HEK293 (cell line): ENCODE data around the gene WDCP.

Source experiments
- CTCF ChIA-PET: fragments of 350-600 bp; formaldehyde crosslinking; extraction: SDS; loops from one replicate; lab custom pipeline; 2021; ENCODE audit warnings: antibody characterized with exemption; lab: Yijun Ruan, JAX
- POLR2A ChIA-PET: fragments of 300-600 bp; formaldehyde crosslinking; extraction: SDS; loops from one replicate; lab custom pipeline; 2020; ENCODE audit warnings: antibody characterized with exemption, inconsistent platforms; lab: Yijun Ruan, JAX
- H3K27ac ChIP-seq: fragments of 200-500 bp; sonication (Bioruptor generic); 2 replicates; pipeline ENCODE4 v1.5.1; 2014; ENCODE audit warnings: low read depth, low read length, control low read depth, inconsistent platforms; ENCODE audit errors: extremely low read depth
- H3K36me3 ChIP-seq, 2 experiments: fragments of 200-500 bp in 1 of 2; sonication (Bioruptor generic) in 1 of 2; 1 replicate in 1 of 2; 2 replicates in 1 of 2; pipeline ENCODE4 v1.5.1; 2014 to 2017; ENCODE audit warnings: inconsistent platforms in 2 of 2, low read length in 2 of 2; ENCODE audit not compliant: control insufficient read depth in 2 of 2, insufficient read depth in 1 of 2
- H3K4me1 ChIP-seq: fragments of 200-500 bp; sonication (Bioruptor generic); 2 replicates; pipeline ENCODE4 v1.5.1; 2014; ENCODE audit warnings: mild to moderate bottlenecking, low read length, inconsistent platforms; ENCODE audit not compliant: control insufficient read depth, insufficient read depth
- H3K4me3 ChIP-seq: 2 replicates; pipeline ENCODE4 v1.5.1; 2011; ENCODE audit warnings: low read depth, mild to moderate bottlenecking, control low read depth, low read length, moderate library complexity
- H3K9me3 ChIP-seq: fragments of 200-500 bp; sonication (Bioruptor generic); 2 replicates; pipeline ENCODE4 v1.5.1; 2014; ENCODE audit warnings: low read depth, low read length, inconsistent platforms; ENCODE audit not compliant: control insufficient read depth, insufficient read depth
- KLF16 ChIP-seq: fragments of 450-650 bp; formaldehyde crosslinking; IDR thresholded peaks from 2 replicates; pipeline ENCODE4 v1.5.1; 2017; ENCODE audit warnings: missing biosample characterization, missing genetic modification characterization
- KLF17 ChIP-seq: fragments of 450-650 bp; formaldehyde crosslinking; IDR thresholded peaks from 2 replicates; pipeline ENCODE4 v1.5.1; 2016; ENCODE audit warnings: missing biosample characterization, missing genetic modification characterization
- PRDM10 ChIP-seq: fragments of 450-650 bp; formaldehyde crosslinking; IDR thresholded peaks from 2 replicates; pipeline ENCODE4 v1.5.1; 2016; ENCODE audit warnings: missing biosample characterization, missing genetic modification characterization
- PRDM6 ChIP-seq: fragments of 450-650 bp; formaldehyde crosslinking; IDR thresholded peaks from 2 replicates; pipeline ENCODE4 v1.5.1; 2017; ENCODE audit warnings: missing biosample characterization, missing genetic modification characterization
- WT1 ChIP-seq: fragments of 450-650 bp; formaldehyde crosslinking; IDR thresholded peaks from 2 replicates; pipeline ENCODE4 v1.5.1; 2016; ENCODE audit warnings: missing biosample characterization, missing genetic modification characterization
- ZBTB20 ChIP-seq: fragments of 450-650 bp; formaldehyde crosslinking; IDR thresholded peaks from 2 replicates; pipeline ENCODE4 v1.5.1; 2016; ENCODE audit warnings: missing biosample characterization, missing genetic modification characterization
- ZBTB21 ChIP-seq: fragments of 450-650 bp; formaldehyde crosslinking; IDR thresholded peaks from 2 replicates; pipeline ENCODE4 v1.5.1; 2017; ENCODE audit warnings: missing biosample characterization, missing genetic modification characterization
- ZBTB26 ChIP-seq: fragments of 450-650 bp; formaldehyde crosslinking; optimal IDR thresholded peaks from 2 replicates; pipeline ENCODE3; 2016; ENCODE audit warnings: missing biosample characterization, mild to moderate bottlenecking, missing genetic modification characterization
- ZFHX2 ChIP-seq: fragments of 450-650 bp; formaldehyde crosslinking; conservative IDR thresholded peaks from 2 replicates; pipeline ENCODE4 v1.5.1; 2016; ENCODE audit warnings: missing biosample characterization, missing genetic modification characterization
- ZFP3 ChIP-seq: fragments of 450-650 bp; formaldehyde crosslinking; IDR thresholded peaks from 2 replicates; pipeline ENCODE4 v1.5.1; 2016; ENCODE audit warnings: low read depth, missing biosample characterization, missing genetic modification characterization
- ZNF157 ChIP-seq: fragments of 450-650 bp; formaldehyde crosslinking; IDR thresholded peaks from 2 replicates; pipeline ENCODE4 v1.5.1; 2016; ENCODE audit warnings: missing biosample characterization, missing genetic modification characterization
- ZNF311 ChIP-seq: fragments of 450-650 bp; formaldehyde crosslinking; IDR thresholded peaks from 2 replicates; pipeline ENCODE4 v1.5.1; 2017; ENCODE audit warnings: missing biosample characterization, missing genetic modification characterization, borderline replicate concordance
- ZNF510 ChIP-seq: fragments of 450-650 bp; formaldehyde crosslinking; IDR thresholded peaks from 2 replicates; pipeline ENCODE4 v1.5.1; 2018; ENCODE audit warnings: mild to moderate bottlenecking, missing genetic modification characterization, missing biosample characterization; ENCODE audit not compliant: insufficient replicate concordance
- ZNF580 ChIP-seq: fragments of 450-650 bp; formaldehyde crosslinking; IDR thresholded peaks from 2 replicates; pipeline ENCODE4 v1.5.1; 2016; ENCODE audit warnings: missing biosample characterization, missing genetic modification characterization
- TF ChIP-seq, protein P1 (sequence below): fragments of 450-650 bp; formaldehyde crosslinking; IDR thresholded peaks from 2 replicates; pipeline ENCODE4 v1.5.1; 2017; ENCODE audit warnings: missing biosample characterization, mild to moderate bottlenecking, missing genetic modification characterization, moderate library complexity
- TF ChIP-seq, protein P2 (sequence below): fragments of 450-650 bp; formaldehyde crosslinking; IDR thresholded peaks from 2 replicates; pipeline ENCODE4 v1.5.1; 2017; ENCODE audit warnings: missing biosample characterization, missing genetic modification characterization
- TF ChIP-seq, protein P3 (sequence below): fragments of 450-650 bp; formaldehyde crosslinking; IDR thresholded peaks from 2 replicates; pipeline ENCODE4 v1.5.1; 2016; ENCODE audit warnings: missing biosample characterization, missing genetic modification characterization
- TF ChIP-seq, protein P4 (sequence below): fragments of 450-650 bp; formaldehyde crosslinking; IDR thresholded peaks from 2 replicates; pipeline ENCODE4 v1.5.1; 2016; ENCODE audit warnings: missing biosample characterization, missing genetic modification characterization

The WDCP gene

DNA sequence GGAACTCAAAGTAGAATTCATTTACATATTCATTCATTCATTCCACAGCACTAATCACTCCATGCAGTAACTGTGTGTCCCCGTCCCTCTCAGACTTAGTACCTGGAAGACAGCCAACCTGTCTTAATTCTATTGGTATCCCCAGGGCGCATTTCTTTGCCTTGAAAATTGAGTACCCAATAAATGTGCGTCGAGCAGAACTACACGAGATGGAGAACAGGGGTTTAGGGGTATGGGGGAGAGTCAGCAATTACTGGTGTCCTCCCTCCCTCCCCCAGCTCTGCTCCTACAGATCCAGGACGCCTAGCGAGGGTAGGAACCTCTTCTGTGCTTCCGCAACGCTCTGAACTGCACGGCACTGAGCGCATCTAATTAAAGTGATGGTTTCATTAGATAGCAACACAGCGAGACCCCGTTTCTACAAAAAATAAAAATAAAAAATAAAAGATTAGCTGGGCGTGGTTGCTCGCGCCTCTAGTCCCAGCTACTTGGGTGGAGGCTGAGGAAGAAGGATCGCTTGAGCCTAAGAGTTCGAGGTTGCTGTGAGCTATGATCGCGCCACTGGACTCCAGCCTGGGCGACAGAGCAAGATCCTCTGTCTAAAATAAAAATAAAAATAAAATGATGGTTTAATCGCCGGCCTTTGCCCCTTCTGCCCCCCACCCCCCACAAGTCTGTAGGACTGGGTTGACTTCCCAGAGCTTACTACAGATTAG lies 1.7 kb upstream of the WDCP start:
- H3K27ac ChIP-seq, result no peak overlapping the region
- H3K4me3 ChIP-seq, result peak overlapping the region; percentile 79
- peaks cover 9% of the 10 kb centered on the region; the same call in 1 of the 2 replicates for H3K4me1 ChIP-seq
- ChIA-PET CTCF (interaction anchor here (0.5 to 2.0 kb wide), 2 partner anchors 13 to 46 kb away, joined by 3 to 6 read pairs; no protein-coding TSS in a partner anchor), POLR2A (interaction anchor here (0.8 to 3.6 kb wide), 4 partner anchors 9 to 122 kb away, joined by 4 to 20 read pairs (median 6); partner anchors contain the start of genes ATAD2B and SF3B6)
- no peaks in the 10 kb centered on the region for H3K9me3 ChIP-seq
- peaks cover 0 to 3% of the 10 kb centered on the region in 2 experiments; a peak in 1 of 3 replicates for H3K36me3 ChIP-seq
- TF ChIP-seq KLF16 (tag by site-specific recombination) (no peak), ZBTB26 (tag by site-specific recombination) (no peak), ZBTB20 (peak; percentile 20; the same call in 1 of the 2 replicates), PRDM10 (0 out of 2 replicates have a peak, but pooled peaks have one; percentile 24), ZNF311 (tag by site-specific recombination) (no peak), ZFP3 (tag by site-specific recombination) (no peak), KLF17 (tag by site-specific recombination) (no peak), ZNF510 (tag by site-specific recombination) (no peak), ZNF580 (tag by site-specific recombination) (no peak), ZFHX2 (tag by site-specific recombination) (no peak), PRDM6 (tag by site-specific recombination) (no peak), WT1 (tag by site-specific recombination) (no peak), ZBTB21 (tag by site-specific recombination) (no peak), ZNF157 (tag by site-specific recombination) (no peak)
- TF ChIP-seq, protein P1, sequence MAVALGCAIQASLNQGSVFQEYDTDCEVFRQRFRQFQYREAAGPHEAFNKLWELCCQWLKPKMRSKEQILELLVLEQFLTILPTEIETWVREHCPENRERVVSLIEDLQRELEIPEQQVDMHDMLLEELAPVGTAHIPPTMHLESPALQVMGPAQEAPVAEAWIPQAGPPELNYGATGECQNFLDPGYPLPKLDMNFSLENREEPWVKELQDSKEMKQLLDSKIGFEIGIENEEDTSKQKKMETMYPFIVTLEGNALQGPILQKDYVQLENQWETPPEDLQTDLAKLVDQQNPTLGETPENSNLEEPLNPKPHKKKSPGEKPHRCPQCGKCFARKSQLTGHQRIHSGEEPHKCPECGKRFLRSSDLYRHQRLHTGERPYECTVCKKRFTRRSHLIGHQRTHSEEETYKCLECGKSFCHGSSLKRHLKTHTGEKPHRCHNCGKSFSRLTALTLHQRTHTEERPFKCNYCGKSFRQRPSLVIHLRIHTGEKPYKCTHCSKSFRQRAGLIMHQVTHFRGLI, result no peak
- TF ChIP-seq, protein P2, sequence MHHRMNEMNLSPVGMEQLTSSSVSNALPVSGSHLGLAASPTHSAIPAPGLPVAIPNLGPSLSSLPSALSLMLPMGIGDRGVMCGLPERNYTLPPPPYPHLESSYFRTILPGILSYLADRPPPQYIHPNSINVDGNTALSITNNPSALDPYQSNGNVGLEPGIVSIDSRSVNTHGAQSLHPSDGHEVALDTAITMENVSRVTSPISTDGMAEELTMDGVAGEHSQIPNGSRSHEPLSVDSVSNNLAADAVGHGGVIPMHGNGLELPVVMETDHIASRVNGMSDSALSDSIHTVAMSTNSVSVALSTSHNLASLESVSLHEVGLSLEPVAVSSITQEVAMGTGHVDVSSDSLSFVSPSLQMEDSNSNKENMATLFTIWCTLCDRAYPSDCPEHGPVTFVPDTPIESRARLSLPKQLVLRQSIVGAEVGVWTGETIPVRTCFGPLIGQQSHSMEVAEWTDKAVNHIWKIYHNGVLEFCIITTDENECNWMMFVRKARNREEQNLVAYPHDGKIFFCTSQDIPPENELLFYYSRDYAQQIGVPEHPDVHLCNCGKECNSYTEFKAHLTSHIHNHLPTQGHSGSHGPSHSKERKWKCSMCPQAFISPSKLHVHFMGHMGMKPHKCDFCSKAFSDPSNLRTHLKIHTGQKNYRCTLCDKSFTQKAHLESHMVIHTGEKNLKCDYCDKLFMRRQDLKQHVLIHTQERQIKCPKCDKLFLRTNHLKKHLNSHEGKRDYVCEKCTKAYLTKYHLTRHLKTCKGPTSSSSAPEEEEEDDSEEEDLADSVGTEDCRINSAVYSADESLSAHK (tag by site-specific recombination), result no peak
- TF ChIP-seq, protein P3, sequence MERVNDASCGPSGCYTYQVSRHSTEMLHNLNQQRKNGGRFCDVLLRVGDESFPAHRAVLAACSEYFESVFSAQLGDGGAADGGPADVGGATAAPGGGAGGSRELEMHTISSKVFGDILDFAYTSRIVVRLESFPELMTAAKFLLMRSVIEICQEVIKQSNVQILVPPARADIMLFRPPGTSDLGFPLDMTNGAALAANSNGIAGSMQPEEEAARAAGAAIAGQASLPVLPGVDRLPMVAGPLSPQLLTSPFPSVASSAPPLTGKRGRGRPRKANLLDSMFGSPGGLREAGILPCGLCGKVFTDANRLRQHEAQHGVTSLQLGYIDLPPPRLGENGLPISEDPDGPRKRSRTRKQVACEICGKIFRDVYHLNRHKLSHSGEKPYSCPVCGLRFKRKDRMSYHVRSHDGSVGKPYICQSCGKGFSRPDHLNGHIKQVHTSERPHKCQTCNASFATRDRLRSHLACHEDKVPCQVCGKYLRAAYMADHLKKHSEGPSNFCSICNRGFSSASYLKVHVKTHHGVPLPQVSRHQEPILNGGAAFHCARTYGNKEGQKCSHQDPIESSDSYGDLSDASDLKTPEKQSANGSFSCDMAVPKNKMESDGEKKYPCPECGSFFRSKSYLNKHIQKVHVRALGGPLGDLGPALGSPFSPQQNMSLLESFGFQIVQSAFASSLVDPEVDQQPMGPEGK (tag by site-specific recombination), result peak; percentile 49; the same call in 1 of the 2 replicates
- TF ChIP-seq, protein P4, sequence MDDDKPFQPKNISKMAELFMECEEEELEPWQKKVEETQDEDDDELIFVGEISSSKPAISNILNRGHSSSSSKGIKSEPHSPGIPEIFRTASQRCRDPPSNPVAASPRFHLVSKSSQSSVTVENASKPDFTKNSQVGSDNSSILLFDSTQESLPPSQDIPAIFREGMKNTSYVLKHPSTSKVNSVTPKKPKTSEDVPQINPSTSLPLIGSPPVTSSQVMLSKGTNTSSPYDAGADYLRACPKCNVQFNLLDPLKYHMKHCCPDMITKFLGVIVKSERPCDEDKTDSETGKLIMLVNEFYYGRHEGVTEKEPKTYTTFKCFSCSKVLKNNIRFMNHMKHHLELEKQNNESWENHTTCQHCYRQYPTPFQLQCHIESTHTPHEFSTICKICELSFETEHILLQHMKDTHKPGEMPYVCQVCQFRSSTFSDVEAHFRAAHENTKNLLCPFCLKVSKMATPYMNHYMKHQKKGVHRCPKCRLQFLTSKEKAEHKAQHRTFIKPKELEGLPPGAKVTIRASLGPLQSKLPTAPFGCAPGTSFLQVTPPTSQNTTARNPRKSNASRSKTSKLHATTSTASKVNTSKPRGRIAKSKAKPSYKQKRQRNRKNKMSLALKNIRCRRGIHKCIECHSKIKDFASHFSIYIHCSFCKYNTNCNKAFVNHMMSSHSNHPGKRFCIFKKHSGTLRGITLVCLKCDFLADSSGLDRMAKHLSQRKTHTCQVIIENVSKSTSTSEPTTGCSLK (tag by site-specific recombination), result no peak
